AG10803 (cell line): ENCODE results near the gene UMODL1.

Experiments used
- DNase-seq: peaks from one replicate; pipeline ENCODE4 v3.0.0; 2010; ENCODE audit warnings: low read depth
- H3K4me3 ChIP-seq: 2 replicates; pipeline ENCODE4 v1.5.1; 2011; ENCODE audit warnings: mild to moderate bottlenecking, low read length, control low read depth
- CTCF ChIP-seq: conservative IDR thresholded peaks from 2 replicates; pipeline ENCODE4 v1.5.1; 2011; ENCODE audit warnings: mild to moderate bottlenecking, low read length, control low read depth, inconsistent platforms

The UMODL1 gene

GRCh38 chr21:42169758-42170157, 98.6 kb downstream of the UMODL1 start:
- DNase-seq, result no peak
- no peak overlapping the region for H3K4me3 ChIP-seq
- no peak for TF ChIP-seq CTCF

- no peak for DNase-seq
- no peak overlapping the region for H3K4me3 ChIP-seq
- TF ChIP-seq CTCF, result no peak
These were observed 100.3 kb downstream of the UMODL1 start for GRCh38 chr21:42171091-42172053.

- TF ChIP-seq CTCF, result no peak
- no peak for DNase-seq
- no peak overlapping the region for H3K4me3 ChIP-seq
These were observed 101.7 kb downstream of the UMODL1 start for GRCh38 chr21:42172596-42173483.

- TF ChIP-seq CTCF, result no peak
- no peak for DNase-seq
- no peak overlapping the region for H3K4me3 ChIP-seq
These were observed 103.1 kb downstream of the UMODL1 start for GRCh38 chr21:42174173-42174572.

GRCh38 chr21:42175110-42175710, 104.1 kb downstream of the UMODL1 start:
- TF ChIP-seq CTCF, result no peak
- no peak overlapping the region for H3K4me3 ChIP-seq
- no peak for DNase-seq

- peak; percentile 27 for DNase-seq
- H3K4me3 ChIP-seq, result no peak overlapping the region
- no peak for TF ChIP-seq CTCF
These were observed 105.7 kb downstream of the UMODL1 start for GRCh38 chr21:42176859-42177258.
